WTC11 (cell line): ENCODE data around the gene GABRA4. TPM values are rescaled to one million over a fixed set of nuclear protein-coding genes. Genes with fewer than 3 reads are reported as not detected.

Source experiments
- ATAC-seq: fragments of 200-7000 bp; cut with Tn5 transposase; 2 replicates; pipeline ENCODE4 v1.10.0; 2021; ENCODE audit warnings: mild to moderate bottlenecking, moderate library complexity
- CTCF ChIA-PET: fragments of 300-600 bp; sonication (Branson Sonifier 250); formaldehyde crosslinking; loops from one replicate; lab custom pipeline; 2021; ENCODE audit warnings: antibody characterized with exemption; lab: Charles Lee
- POLR2A ChIA-PET: fragments of 350-600 bp; sonication (Branson Sonifier 250); formaldehyde crosslinking; loops from one replicate; lab custom pipeline; 2021; ENCODE audit warnings: antibody characterized with exemption; lab: Charles Lee
- DNase-seq: peaks from one replicate; pipeline ENCODE4 v3.0.0; 2021; ENCODE audit warnings: low spot score
- H3K27ac Mint-ChIP-seq: 2 replicates; pipeline ENCODE4 v1.8.0; 2021; ENCODE audit warnings: mixed read lengths
- H3K27me3 Mint-ChIP-seq: 2 replicates; pipeline ENCODE4 v1.8.0; 2021; ENCODE audit warnings: low read depth, mild to moderate bottlenecking, moderate library complexity, mixed read lengths
- H3K36me3 Mint-ChIP-seq: 2 replicates; pipeline ENCODE4 v1.8.0; 2021; ENCODE audit warnings: mixed read lengths
- H3K4me1 Mint-ChIP-seq: 2 replicates; pipeline ENCODE4 v1.8.0; 2022; ENCODE audit warnings: mixed read lengths
- H3K4me3 Mint-ChIP-seq: 2 replicates; pipeline ENCODE4 v1.8.0; 2021; ENCODE audit warnings: mild to moderate bottlenecking, moderate library complexity, mixed read lengths
- H3K9me3 Mint-ChIP-seq: 2 replicates; pipeline ENCODE4 v1.8.0; 2021; ENCODE audit warnings: mixed read lengths
- AR ChIP-seq: fragments of 250-450 bp; sonication (Bioruptor Pico); IDR thresholded peaks from 2 replicates; pipeline ENCODE4 v1.9.0; 2021; ENCODE audit warnings: mild to moderate bottlenecking
- E2F4 ChIP-seq: sonication (generic); formaldehyde crosslinking; IDR thresholded peaks from 2 replicates; pipeline ENCODE4 v1.8.1; 2022; ENCODE audit warnings: low read depth, mild to moderate bottlenecking, moderate library complexity, missing genetic modification reagents, borderline replicate concordance
- FOXP1 ChIP-seq: sonication (generic); formaldehyde crosslinking; IDR thresholded peaks from 2 replicates; pipeline ENCODE4 v1.8.0; 2022; ENCODE audit warnings: missing genetic modification reagents, mild to moderate bottlenecking, moderate library complexity, borderline replicate concordance
- GTF2I ChIP-seq: fragments of 250-450 bp; sonication (Bioruptor Pico); conservative IDR thresholded peaks from 2 replicates; pipeline ENCODE4 v1.4.0; 2021; ENCODE audit warnings: mild to moderate bottlenecking
- ZBTB21 ChIP-seq: sonication (generic); formaldehyde crosslinking; IDR thresholded peaks from 2 replicates; pipeline ENCODE4 v1.8.1; 2023; ENCODE audit warnings: mild to moderate bottlenecking, missing genetic modification reagents, borderline replicate concordance
- ZNF138 ChIP-seq: sonication (generic); formaldehyde crosslinking; conservative IDR thresholded peaks from 2 replicates; pipeline ENCODE4 v1.8.1; 2022; ENCODE audit warnings: mild to moderate bottlenecking, moderate library complexity, missing genetic modification reagents
- ZNF219 ChIP-seq: sonication (generic); formaldehyde crosslinking; IDR thresholded peaks from 2 replicates; pipeline ENCODE4 v1.8.0; 2023; ENCODE audit warnings: missing genetic modification reagents, mild to moderate bottlenecking, borderline replicate concordance
- ZNF317 ChIP-seq: sonication (generic); formaldehyde crosslinking; IDR thresholded peaks from 2 replicates; pipeline ENCODE4 v1.8.1; 2023; ENCODE audit warnings: low read depth, mild to moderate bottlenecking, moderate library complexity, missing genetic modification reagents, borderline replicate concordance
- total RNA-seq: library from RNA; stranded (reverse); gene quantifications from 3 replicates; pipeline ENCODE4 v1.2.3, GENCODE V29; 2021
- TF ChIP-seq, protein P1 (sequence below): sonication (generic); formaldehyde crosslinking; IDR thresholded peaks from 2 replicates; pipeline ENCODE4 v1.8.0; 2022; ENCODE audit warnings: mild to moderate bottlenecking, missing genetic modification reagents
- TF ChIP-seq, protein P2 (sequence below): sonication (generic); formaldehyde crosslinking; IDR thresholded peaks from 2 replicates; pipeline ENCODE4 v1.8.1; 2023; ENCODE audit warnings: mild to moderate bottlenecking, moderate library complexity, missing genetic modification reagents
- TF ChIP-seq, protein P3 (sequence below): sonication (generic); formaldehyde crosslinking; IDR thresholded peaks from 2 replicates; pipeline ENCODE4 v1.8.0; 2023; ENCODE audit warnings: missing genetic modification reagents, mild to moderate bottlenecking, borderline replicate concordance
- TF ChIP-seq, protein P4 (sequence below): sonication (generic); formaldehyde crosslinking; IDR thresholded peaks from 2 replicates; pipeline ENCODE4 v1.8.1; 2023; ENCODE audit warnings: mild to moderate bottlenecking, missing genetic modification reagents, moderate library complexity

GABRA4 gene
- total RNA-seq, 1 experiment from 2014 or later = 0.20 TPM

- Mint-ChIP-seq H3K4me1 (peaks cover 12% of the 10 kb centered on the region), H3K9me3 (no peaks in the 10 kb centered on the region), H3K27ac (no peak overlapping the region), H3K4me3 (no peak overlapping the region), H3K27me3 (no peaks in the 10 kb centered on the region), H3K36me3 (no peaks in the 10 kb centered on the region)
- DNase-seq (no peak), ATAC-seq (no peak)
- CTCF ChIA-PET = no interaction called here
- POLR2A ChIA-PET = no interaction called here
- TF ChIP-seq ZNF219 (CRISPR knock-in tag) (no peak), FOXP1 (CRISPR knock-in tag) (no peak), ZNF317 (CRISPR knock-in tag) (no peak), GTF2I (CRISPR knock-in tag) (no peak)
- TF ChIP-seq, protein P1, sequence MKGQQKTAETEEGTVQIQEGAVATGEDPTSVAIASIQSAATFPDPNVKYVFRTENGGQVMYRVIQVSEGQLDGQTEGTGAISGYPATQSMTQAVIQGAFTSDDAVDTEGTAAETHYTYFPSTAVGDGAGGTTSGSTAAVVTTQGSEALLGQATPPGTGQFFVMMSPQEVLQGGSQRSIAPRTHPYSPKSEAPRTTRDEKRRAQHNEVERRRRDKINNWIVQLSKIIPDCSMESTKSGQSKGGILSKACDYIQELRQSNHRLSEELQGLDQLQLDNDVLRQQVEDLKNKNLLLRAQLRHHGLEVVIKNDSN = no peak
- TF ChIP-seq, protein P2, sequence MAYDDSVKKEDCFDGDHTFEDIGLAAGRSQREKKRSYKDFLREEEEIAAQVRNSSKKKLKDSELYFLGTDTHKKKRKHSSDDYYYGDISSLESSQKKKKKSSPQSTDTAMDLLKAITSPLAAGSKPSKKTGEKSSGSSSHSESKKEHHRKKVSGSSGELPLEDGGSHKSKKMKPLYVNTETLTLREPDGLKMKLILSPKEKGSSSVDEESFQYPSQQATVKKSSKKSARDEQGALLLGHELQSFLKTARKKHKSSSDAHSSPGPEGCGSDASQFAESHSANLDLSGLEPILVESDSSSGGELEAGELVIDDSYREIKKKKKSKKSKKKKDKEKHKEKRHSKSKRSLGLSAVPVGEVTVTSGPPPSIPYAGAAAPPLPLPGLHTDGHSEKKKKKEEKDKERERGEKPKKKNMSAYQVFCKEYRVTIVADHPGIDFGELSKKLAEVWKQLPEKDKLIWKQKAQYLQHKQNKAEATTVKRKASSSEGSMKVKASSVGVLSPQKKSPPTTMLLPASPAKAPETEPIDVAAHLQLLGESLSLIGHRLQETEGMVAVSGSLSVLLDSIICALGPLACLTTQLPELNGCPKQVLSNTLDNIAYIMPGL (CRISPR knock-in tag) = no peak
Measured at GRCh38 chr4:46980851-46981250, 12.5 kb downstream of the GABRA4 start.

DNA sequence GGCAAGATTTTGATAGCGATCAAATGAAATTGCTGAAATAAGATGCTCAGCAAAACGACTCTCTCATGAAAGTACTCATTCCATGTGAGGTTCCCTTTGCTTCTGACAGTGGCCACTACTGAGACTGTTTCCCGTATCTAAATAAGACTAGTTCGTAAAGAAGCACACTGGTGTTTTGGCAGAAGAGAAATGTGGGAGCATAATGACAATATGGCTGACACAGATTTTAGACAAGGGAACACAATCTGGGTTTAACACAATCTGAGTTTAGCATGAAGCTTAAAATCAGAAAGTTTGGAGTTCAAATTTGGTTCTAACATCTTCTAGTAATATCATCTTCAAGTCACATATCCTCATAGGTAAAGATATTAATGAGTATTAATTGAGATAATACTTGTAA, 13.7 kb downstream of the GABRA4 start:
- ATAC-seq (no peak), DNase-seq (no peak)
- TF ChIP-seq, protein P3, sequence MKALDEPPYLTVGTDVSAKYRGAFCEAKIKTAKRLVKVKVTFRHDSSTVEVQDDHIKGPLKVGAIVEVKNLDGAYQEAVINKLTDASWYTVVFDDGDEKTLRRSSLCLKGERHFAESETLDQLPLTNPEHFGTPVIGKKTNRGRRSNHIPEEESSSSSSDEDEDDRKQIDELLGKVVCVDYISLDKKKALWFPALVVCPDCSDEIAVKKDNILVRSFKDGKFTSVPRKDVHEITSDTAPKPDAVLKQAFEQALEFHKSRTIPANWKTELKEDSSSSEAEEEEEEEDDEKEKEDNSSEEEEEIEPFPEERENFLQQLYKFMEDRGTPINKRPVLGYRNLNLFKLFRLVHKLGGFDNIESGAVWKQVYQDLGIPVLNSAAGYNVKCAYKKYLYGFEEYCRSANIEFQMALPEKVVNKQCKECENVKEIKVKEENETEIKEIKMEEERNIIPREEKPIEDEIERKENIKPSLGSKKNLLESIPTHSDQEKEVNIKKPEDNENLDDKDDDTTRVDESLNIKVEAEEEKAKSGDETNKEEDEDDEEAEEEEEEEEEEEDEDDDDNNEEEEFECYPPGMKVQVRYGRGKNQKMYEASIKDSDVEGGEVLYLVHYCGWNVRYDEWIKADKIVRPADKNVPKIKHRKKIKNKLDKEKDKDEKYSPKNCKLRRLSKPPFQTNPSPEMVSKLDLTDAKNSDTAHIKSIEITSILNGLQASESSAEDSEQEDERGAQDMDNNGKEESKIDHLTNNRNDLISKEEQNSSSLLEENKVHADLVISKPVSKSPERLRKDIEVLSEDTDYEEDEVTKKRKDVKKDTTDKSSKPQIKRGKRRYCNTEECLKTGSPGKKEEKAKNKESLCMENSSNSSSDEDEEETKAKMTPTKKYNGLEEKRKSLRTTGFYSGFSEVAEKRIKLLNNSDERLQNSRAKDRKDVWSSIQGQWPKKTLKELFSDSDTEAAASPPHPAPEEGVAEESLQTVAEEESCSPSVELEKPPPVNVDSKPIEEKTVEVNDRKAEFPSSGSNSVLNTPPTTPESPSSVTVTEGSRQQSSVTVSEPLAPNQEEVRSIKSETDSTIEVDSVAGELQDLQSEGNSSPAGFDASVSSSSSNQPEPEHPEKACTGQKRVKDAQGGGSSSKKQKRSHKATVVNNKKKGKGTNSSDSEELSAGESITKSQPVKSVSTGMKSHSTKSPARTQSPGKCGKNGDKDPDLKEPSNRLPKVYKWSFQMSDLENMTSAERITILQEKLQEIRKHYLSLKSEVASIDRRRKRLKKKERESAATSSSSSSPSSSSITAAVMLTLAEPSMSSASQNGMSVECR (CRISPR knock-in tag) = no peak
- TF ChIP-seq ZBTB21 (CRISPR knock-in tag) (no peak), ZNF138 (CRISPR knock-in tag) (no peak), E2F4 (CRISPR knock-in tag) (no peak), AR (CRISPR knock-in tag) (no peak)
- TF ChIP-seq, protein P4, sequence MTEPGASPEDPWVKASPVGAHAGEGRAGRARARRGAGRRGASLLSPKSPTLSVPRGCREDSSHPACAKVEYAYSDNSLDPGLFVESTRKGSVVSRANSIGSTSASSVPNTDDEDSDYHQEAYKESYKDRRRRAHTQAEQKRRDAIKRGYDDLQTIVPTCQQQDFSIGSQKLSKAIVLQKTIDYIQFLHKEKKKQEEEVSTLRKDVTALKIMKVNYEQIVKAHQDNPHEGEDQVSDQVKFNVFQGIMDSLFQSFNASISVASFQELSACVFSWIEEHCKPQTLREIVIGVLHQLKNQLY = no peak
- H3K4me1 Mint-ChIP-seq = peaks cover 12% of the 10 kb centered on the region
- CTCF ChIA-PET = interaction anchor here (1.6 kb wide), 1 partner anchor 143 kb away, joined by 4 read pairs; no protein-coding TSS in a partner anchor
- POLR2A ChIA-PET = no interaction called here
- no peaks in the 10 kb centered on the region for H3K36me3 Mint-ChIP-seq
- H3K9me3 Mint-ChIP-seq = no peaks in the 10 kb centered on the region
- H3K4me3 Mint-ChIP-seq = no peak overlapping the region
- no peaks in the 10 kb centered on the region for H3K27me3 Mint-ChIP-seq
- H3K27ac Mint-ChIP-seq = no peak overlapping the region
